Adrenal gland (tissue), 5 donors: ENCODE results near the gene RPL39.

Experiments used
- POLR2A ChIP-seq, 2 donors: fragments of 450-650 bp; IDR thresholded peaks; one replicate each; pipeline ENCODE4 v1.6.1; 2017; ENCODE audit warnings: antibody characterized with exemption in 2 of 2, mild to moderate bottlenecking in 2 of 2, moderate library complexity in 1 of 2
- TF ChIP-seq, protein P1 (sequence below), 6 experiments: fragments of 450-650 bp in 4 of 6; fragments of 200-600 bp in 2 of 6; sonication (generic) in 1 of 6; IDR thresholded peaks; 1 replicate in 5 of 6; 2 replicates in 1 of 6; pipeline versions ENCODE4 v1.5.1 to v1.8.0; 2016 to 2021; ENCODE audit warnings: antibody characterized with exemption in 6 of 6, mild to moderate bottlenecking in 2 of 6, moderate library complexity in 1 of 6
- donor health status: DM: no; HTN: no; CAD: no.

DNA sequence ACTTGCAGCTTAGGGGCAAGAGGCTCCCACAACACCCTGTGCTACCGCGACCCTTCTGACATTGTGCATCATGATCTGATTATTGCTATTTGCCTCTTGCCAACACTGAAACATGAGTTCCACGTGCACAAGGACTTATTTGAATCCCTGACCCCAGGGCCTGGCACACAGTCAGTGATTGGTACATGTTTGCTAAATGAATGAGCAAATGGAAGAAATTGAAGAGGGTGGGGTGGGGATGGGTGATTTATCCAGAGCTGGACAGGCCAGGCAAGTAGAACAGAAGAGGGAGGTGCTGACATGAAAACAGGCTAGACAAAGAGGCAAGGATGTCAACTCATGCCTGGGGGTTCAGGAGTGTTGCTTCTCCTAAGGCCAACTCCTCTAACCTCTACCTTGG is 24.9 kb upstream of the RPL39 start:
- TF ChIP-seq, protein P1, sequence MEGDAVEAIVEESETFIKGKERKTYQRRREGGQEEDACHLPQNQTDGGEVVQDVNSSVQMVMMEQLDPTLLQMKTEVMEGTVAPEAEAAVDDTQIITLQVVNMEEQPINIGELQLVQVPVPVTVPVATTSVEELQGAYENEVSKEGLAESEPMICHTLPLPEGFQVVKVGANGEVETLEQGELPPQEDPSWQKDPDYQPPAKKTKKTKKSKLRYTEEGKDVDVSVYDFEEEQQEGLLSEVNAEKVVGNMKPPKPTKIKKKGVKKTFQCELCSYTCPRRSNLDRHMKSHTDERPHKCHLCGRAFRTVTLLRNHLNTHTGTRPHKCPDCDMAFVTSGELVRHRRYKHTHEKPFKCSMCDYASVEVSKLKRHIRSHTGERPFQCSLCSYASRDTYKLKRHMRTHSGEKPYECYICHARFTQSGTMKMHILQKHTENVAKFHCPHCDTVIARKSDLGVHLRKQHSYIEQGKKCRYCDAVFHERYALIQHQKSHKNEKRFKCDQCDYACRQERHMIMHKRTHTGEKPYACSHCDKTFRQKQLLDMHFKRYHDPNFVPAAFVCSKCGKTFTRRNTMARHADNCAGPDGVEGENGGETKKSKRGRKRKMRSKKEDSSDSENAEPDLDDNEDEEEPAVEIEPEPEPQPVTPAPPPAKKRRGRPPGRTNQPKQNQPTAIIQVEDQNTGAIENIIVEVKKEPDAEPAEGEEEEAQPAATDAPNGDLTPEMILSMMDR (IDR thresholded peaks at IDR 0.05) = no peak
- TF ChIP-seq POLR2A (IDR thresholded peaks at IDR 0.05) = no peak
